T-helper 2 cell treated with Interferon-gamma antibody and Interleukin-4, amounts not matched to agents 5 μg/mL and 100 μg/mL, for 36 hours (primary cell): Measurements from ENCODE around the gene CNOT6L.

Experiments used
- DNase-seq: peaks from one replicate; pipeline ENCODE4 v3.0.0; 2021; ENCODE audit warnings: low spot score
- H3K27ac Mint-ChIP-seq: one replicate; pipeline ENCODE4 v1.8.0; 2021; ENCODE audit warnings: mild to moderate bottlenecking, mixed read lengths
- H3K27me3 Mint-ChIP-seq: one replicate; pipeline ENCODE4 v1.8.0; 2021; ENCODE audit warnings: low read depth, mixed read lengths
- H3K36me3 Mint-ChIP-seq: one replicate; pipeline ENCODE4 v1.8.0; 2021; ENCODE audit warnings: low read depth, mixed read lengths
- H3K4me1 Mint-ChIP-seq: one replicate; pipeline ENCODE4 v1.8.0; 2021; ENCODE audit warnings: low read depth, mixed read lengths
- H3K4me3 Mint-ChIP-seq: one replicate; pipeline ENCODE4 v1.8.0; 2022; ENCODE audit warnings: mild to moderate bottlenecking, moderate library complexity, mixed read lengths
- H3K9me3 Mint-ChIP-seq: one replicate; pipeline ENCODE4 v1.8.0; 2021; ENCODE audit warnings: mixed read lengths

The CNOT6L gene

GRCh38 chr4:77844363-77844762 lies 25.2 kb upstream of the CNOT6L start:
- Mint-ChIP-seq H3K4me3 (no peak overlapping the region), H3K9me3 (no peaks in the 10 kb centered on the region), H3K4me1 (peaks cover 22% of the 10 kb centered on the region), H3K27ac (no peak overlapping the region), H3K27me3 (no peaks in the 10 kb centered on the region), H3K36me3 (no peaks in the 10 kb centered on the region)
- DNase-seq = no peak

- no peaks in the 10 kb centered on the region for H3K27me3 Mint-ChIP-seq
- no peak overlapping the region for H3K27ac Mint-ChIP-seq
- no peaks in the 10 kb centered on the region for H3K9me3 Mint-ChIP-seq
- no peaks in the 10 kb centered on the region for H3K36me3 Mint-ChIP-seq
- DNase-seq = no peak
- H3K4me1 Mint-ChIP-seq = peaks cover 22% of the 10 kb centered on the region
- no peak overlapping the region for H3K4me3 Mint-ChIP-seq
Measured at GRCh38 chr4:77843628-77844027, 24.5 kb upstream of the CNOT6L start.

GRCh38 chr4:77834403-77834802 lies 15.2 kb upstream of the CNOT6L start:
- no peak overlapping the region for H3K4me3 Mint-ChIP-seq
- peaks cover 2% of the 10 kb centered on the region for H3K4me1 Mint-ChIP-seq
- H3K36me3 Mint-ChIP-seq = no peaks in the 10 kb centered on the region
- DNase-seq = no peak
- no peaks in the 10 kb centered on the region for H3K9me3 Mint-ChIP-seq
- no peaks in the 10 kb centered on the region for H3K27me3 Mint-ChIP-seq
- no peak overlapping the region for H3K27ac Mint-ChIP-seq

- peaks cover 4% of the 10 kb centered on the region for H3K4me1 Mint-ChIP-seq
- DNase-seq = no peak
- H3K36me3 Mint-ChIP-seq = no peaks in the 10 kb centered on the region
- H3K9me3 Mint-ChIP-seq = no peaks in the 10 kb centered on the region
- H3K4me3 Mint-ChIP-seq = no peak overlapping the region
- H3K27me3 Mint-ChIP-seq = no peaks in the 10 kb centered on the region
- no peak overlapping the region for H3K27ac Mint-ChIP-seq
Measured at GRCh38 chr4:77833126-77833724, 14.1 kb upstream of the CNOT6L start.

GRCh38 chr4:77827343-77827742 lies 8.2 kb upstream of the CNOT6L start:
- no peaks in the 10 kb centered on the region for H3K9me3 Mint-ChIP-seq
- no peaks in the 10 kb centered on the region for H3K27me3 Mint-ChIP-seq
- peaks cover 21% of the 10 kb centered on the region for H3K4me1 Mint-ChIP-seq
- H3K4me3 Mint-ChIP-seq = no peak overlapping the region
- H3K27ac Mint-ChIP-seq = peak overlapping the region; percentile 43
- DNase-seq = no peak
- no peaks in the 10 kb centered on the region for H3K36me3 Mint-ChIP-seq

GRCh38 chr4:77826275-77826674 lies 7.1 kb upstream of the CNOT6L start:
- peaks cover 2% of the 10 kb centered on the region for H3K36me3 Mint-ChIP-seq
- H3K27me3 Mint-ChIP-seq = no peaks in the 10 kb centered on the region
- no peak overlapping the region for H3K27ac Mint-ChIP-seq
- no peaks in the 10 kb centered on the region for H3K9me3 Mint-ChIP-seq
- DNase-seq = no peak
- H3K4me3 Mint-ChIP-seq = no peak overlapping the region
- H3K4me1 Mint-ChIP-seq = peaks cover 31% of the 10 kb centered on the region

- Mint-ChIP-seq H3K4me3 (peak overlapping the region; percentile 97), H3K36me3 (peaks cover 16% of the 10 kb centered on the region), H3K4me1 (peaks cover 31% of the 10 kb centered on the region), H3K9me3 (no peaks in the 10 kb centered on the region), H3K27ac (peak overlapping the region; percentile 100), H3K27me3 (no peaks in the 10 kb centered on the region)
- peak; percentile 37 for DNase-seq
Measured at GRCh38 chr4:77821775-77822174, 2.6 kb upstream of the CNOT6L start.

GRCh38 chr4:77820649-77821561 lies 1.7 kb upstream of the CNOT6L start:
- Mint-ChIP-seq H3K27me3 (no peaks in the 10 kb centered on the region), H3K9me3 (no peaks in the 10 kb centered on the region), H3K4me1 (peaks cover 33% of the 10 kb centered on the region), H3K36me3 (peaks cover 18% of the 10 kb centered on the region), H3K27ac (peak overlapping the region; percentile 100), H3K4me3 (peak overlapping the region; percentile 97)
- peak; percentile 12 for DNase-seq

GRCh38 chr4:77819843-77820648 lies 878 bp upstream of the CNOT6L start:
- H3K9me3 Mint-ChIP-seq = no peaks in the 10 kb centered on the region
- peak; percentile 94 for DNase-seq
- H3K27me3 Mint-ChIP-seq = no peaks in the 10 kb centered on the region
- peaks cover 23% of the 10 kb centered on the region for H3K36me3 Mint-ChIP-seq
- H3K4me3 Mint-ChIP-seq = peak overlapping the region; percentile 97
- H3K27ac Mint-ChIP-seq = peak overlapping the region; percentile 100
- peaks cover 40% of the 10 kb centered on the region for H3K4me1 Mint-ChIP-seq

- H3K9me3 Mint-ChIP-seq = no peaks in the 10 kb centered on the region
- H3K27me3 Mint-ChIP-seq = no peaks in the 10 kb centered on the region
- peaks cover 23% of the 10 kb centered on the region for H3K36me3 Mint-ChIP-seq
- H3K27ac Mint-ChIP-seq = peak overlapping the region; percentile 100
- peak; percentile 72 for DNase-seq
- peaks cover 45% of the 10 kb centered on the region for H3K4me1 Mint-ChIP-seq
- peak overlapping the region; percentile 99 for H3K4me3 Mint-ChIP-seq
Measured at GRCh38 chr4:77819404-77819842, 255 bp upstream of the CNOT6L start.

GRCh38 chr4:77818073-77818601 lies 1.0 kb downstream of the CNOT6L start:
- Mint-ChIP-seq H3K36me3 (peaks cover 31% of the 10 kb centered on the region), H3K27ac (peak overlapping the region; percentile 96), H3K4me3 (peak overlapping the region; percentile 99), H3K4me1 (peaks cover 55% of the 10 kb centered on the region), H3K27me3 (no peaks in the 10 kb centered on the region), H3K9me3 (no peaks in the 10 kb centered on the region)
- no peak for DNase-seq

GRCh38 chr4:77817304-77818072 lies 1.7 kb downstream of the CNOT6L start:
- Mint-ChIP-seq H3K4me3 (peak overlapping the region; percentile 99), H3K27ac (peak overlapping the region; percentile 96), H3K9me3 (no peaks in the 10 kb centered on the region), H3K27me3 (no peaks in the 10 kb centered on the region), H3K36me3 (peaks cover 31% of the 10 kb centered on the region), H3K4me1 (peaks cover 53% of the 10 kb centered on the region)
- no peak for DNase-seq

GRCh38 chr4:77816546-77816945 lies 2.6 kb downstream of the CNOT6L start:
- H3K36me3 Mint-ChIP-seq = peaks cover 33% of the 10 kb centered on the region
- H3K4me1 Mint-ChIP-seq = peaks cover 45% of the 10 kb centered on the region
- H3K4me3 Mint-ChIP-seq = peak overlapping the region; percentile 43
- H3K9me3 Mint-ChIP-seq = no peaks in the 10 kb centered on the region
- no peak overlapping the region for H3K27ac Mint-ChIP-seq
- H3K27me3 Mint-ChIP-seq = no peaks in the 10 kb centered on the region
- no peak for DNase-seq
